Gastrocnemius medialis (tissue), 4 donors: ENCODE results near the gene PARP2. TPM values are rescaled to one million over a fixed set of nuclear protein-coding genes. Genes with fewer than 3 reads are reported as not detected.

ENCODE experiments used
- ATAC-seq, 2 donors: fragments of 150-250 bp; one replicate each; pipeline ENCODE4 v1.9.1; 2016
- DNase-seq, 2 donors: peaks; one replicate each; pipeline ENCODE4 v3.0.0-alpha.2; 2019
- H3K27ac ChIP-seq, 4 donors: fragments of 200-600 bp; sonication (generic); 1 replicate in 1 of 4; 2 replicates in 3 of 4; pipeline ENCODE4 v1.5.1; 2016 to 2018; ENCODE audit warnings: mild to moderate bottlenecking in 2 of 4, moderate library complexity in 1 of 4
- H3K27me3 ChIP-seq, 3 donors: fragments of 200-600 bp; sonication (generic) in 2 of 3; 1 replicate in 1 of 3; 2 replicates in 2 of 3; pipeline versions ENCODE4 v1.5.1 to v1.6.0; 2016 to 2019; ENCODE audit warnings: mild to moderate bottlenecking in 1 of 3, moderate library complexity in 1 of 3
- H3K36me3 ChIP-seq, 2 donors: fragments of 200-600 bp; sonication (generic) in 1 of 2; one replicate each; pipeline ENCODE4 v1.5.1; 2017 to 2018
- H3K4me1 ChIP-seq, 2 donors: fragments of 200-600 bp; sonication (generic) in 1 of 2; one replicate each; pipeline ENCODE4 v1.5.1; 2016 to 2017; ENCODE audit warnings: mild to moderate bottlenecking in 2 of 2
- H3K4me3 ChIP-seq, 4 donors: fragments of 200-600 bp; sonication (generic) in 3 of 4; 1 replicate in 1 of 4; 2 replicates in 3 of 4; pipeline ENCODE4 v1.5.1; 2016 to 2019; ENCODE audit warnings: mild to moderate bottlenecking in 2 of 4
- H3K9me3 ChIP-seq, 3 donors: fragments of 200-600 bp; sonication (generic) in 2 of 3; 1 replicate in 1 of 3; 2 replicates in 2 of 3; pipeline ENCODE4 v1.5.1; 2016 to 2019
- POLR2A ChIP-seq, 2 donors: fragments of 450-650 bp; IDR thresholded peaks; one replicate each; pipeline ENCODE4 v1.6.1; 2017; ENCODE audit warnings: antibody characterized with exemption in 2 of 2, mild to moderate bottlenecking in 2 of 2, moderate library complexity in 2 of 2
- in situ Hi-C, 4 donors: fragments of 200-750 bp; cut with MboI; loops; one replicate each; pipeline versions ENCODE4 v1.15.0 to v1.8.0; 2017; ENCODE audit warnings: low sequenced_read_pairs in 4 of 4
- intact Hi-C: fragments of 100-400 bp; cut with DNase I; formaldehyde crosslinking; loops from one replicate; pipeline ENCODE4 v1.15.1; 2023; ENCODE audit warnings: low total_unique reads
- total RNA-seq, 4 donors: library from RNA; depleted of rRNA; stranded (reverse); fragments of >200 nt; gene quantifications; one replicate each; pipeline versions ENCODE4 v1.1.0 to v1.2.3, GENCODE V29; 2016
- TF ChIP-seq, protein P1 (sequence below), 5 experiments: fragments of 450-650 bp in 3 of 5; fragments of 200-600 bp in 2 of 5; sonication (generic) in 2 of 5; IDR thresholded peaks in 4 of 5; conservative IDR thresholded peaks in 1 of 5; 1 replicate in 4 of 5; 2 replicates in 1 of 5; pipeline ENCODE4 v1.5.1; 2016 to 2019; ENCODE audit warnings: antibody characterized with exemption in 5 of 5, mild to moderate bottlenecking in 3 of 5, moderate library complexity in 3 of 5

PARP2 gene
- total RNA-seq, 4 donors from 2014 or later, result 5.1 to 15.0 (median 7.0) TPM

DNA sequence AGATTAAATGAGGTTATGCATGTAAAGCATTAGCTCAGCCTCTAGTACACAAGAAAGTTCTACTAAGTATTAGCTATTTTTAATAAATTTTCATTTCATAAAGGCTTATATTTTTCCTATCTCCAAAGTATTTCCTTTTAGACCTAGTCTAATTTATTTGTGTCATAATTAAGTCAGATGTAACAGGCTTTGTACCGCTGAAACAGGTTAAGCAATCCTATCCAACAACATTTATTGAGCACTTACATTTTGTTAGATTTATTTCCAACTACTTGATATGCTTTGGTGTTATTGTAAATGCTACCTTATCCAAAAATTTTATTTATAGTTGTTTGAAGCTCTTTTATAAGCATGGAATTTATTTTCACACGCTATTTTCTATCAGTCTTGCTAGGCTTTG is 1.8 kb upstream of the PARP2 start:
- H3K27ac ChIP-seq, result peak overlapping the region; percentile 88 to 94 (median 92)
- in situ Hi-C loops, result loop anchor here (10.0 to 25.0 kb wide), 4 partner anchors 121 to 646 kb away; partner anchors contain the start of genes APEX1 (in 3 of the 4), OSGEP (in 3 of the 4), PIP4P1 (in 3 of the 4) and PNP (in 3 of the 4)

DNA sequence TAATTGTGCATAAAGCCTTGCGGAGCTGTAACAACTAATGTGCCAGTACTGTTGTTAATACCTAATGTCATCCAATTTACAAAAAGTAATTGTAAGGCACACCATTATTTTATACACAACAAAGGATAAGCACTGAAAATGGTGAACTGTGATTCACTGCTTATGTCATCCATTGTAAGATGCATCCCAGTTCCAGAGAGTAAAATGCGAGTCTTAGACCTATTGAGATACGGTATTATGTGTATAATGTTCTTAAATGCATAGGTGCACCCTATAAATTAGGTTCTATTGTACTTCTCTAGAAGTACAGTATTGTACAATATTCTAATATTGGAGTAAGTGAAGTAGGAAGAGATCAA is 406 bp downstream of the PARP2 start:
- no peak for TF ChIP-seq POLR2A (IDR thresholded peaks at IDR 0.05)
- TF ChIP-seq, protein P1, sequence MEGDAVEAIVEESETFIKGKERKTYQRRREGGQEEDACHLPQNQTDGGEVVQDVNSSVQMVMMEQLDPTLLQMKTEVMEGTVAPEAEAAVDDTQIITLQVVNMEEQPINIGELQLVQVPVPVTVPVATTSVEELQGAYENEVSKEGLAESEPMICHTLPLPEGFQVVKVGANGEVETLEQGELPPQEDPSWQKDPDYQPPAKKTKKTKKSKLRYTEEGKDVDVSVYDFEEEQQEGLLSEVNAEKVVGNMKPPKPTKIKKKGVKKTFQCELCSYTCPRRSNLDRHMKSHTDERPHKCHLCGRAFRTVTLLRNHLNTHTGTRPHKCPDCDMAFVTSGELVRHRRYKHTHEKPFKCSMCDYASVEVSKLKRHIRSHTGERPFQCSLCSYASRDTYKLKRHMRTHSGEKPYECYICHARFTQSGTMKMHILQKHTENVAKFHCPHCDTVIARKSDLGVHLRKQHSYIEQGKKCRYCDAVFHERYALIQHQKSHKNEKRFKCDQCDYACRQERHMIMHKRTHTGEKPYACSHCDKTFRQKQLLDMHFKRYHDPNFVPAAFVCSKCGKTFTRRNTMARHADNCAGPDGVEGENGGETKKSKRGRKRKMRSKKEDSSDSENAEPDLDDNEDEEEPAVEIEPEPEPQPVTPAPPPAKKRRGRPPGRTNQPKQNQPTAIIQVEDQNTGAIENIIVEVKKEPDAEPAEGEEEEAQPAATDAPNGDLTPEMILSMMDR (IDR thresholded peaks at IDR 0.05 in 4 of 5, conservative IDR thresholded peaks at IDR 0.05 in 1 of 5), result no peak
- no peaks in the 10 kb centered on the region for H3K27me3 ChIP-seq
- peak overlapping the region; percentile 88 to 94 (median 92) for H3K27ac ChIP-seq
- no peaks in the 10 kb centered on the region for H3K9me3 ChIP-seq
- peaks cover 5 to 10% of the 10 kb centered on the region in 2 donors for H3K4me1 ChIP-seq
- no peak for ATAC-seq
- peaks cover 0 to 16% of the 10 kb centered on the region in 2 donors for H3K36me3 ChIP-seq
- intact Hi-C loops, result loop anchor here (1.0 to 10.0 kb wide), 6 partner anchors 11 to 761 kb away; partner anchors contain the start of genes CCNB1IP1, PIP4P1, TEP1 and TMEM253
- DNase-seq, result no peak
- peak overlapping the region; percentile 65 to 79 (median 76) for H3K4me3 ChIP-seq
- in situ Hi-C loops, result loop anchor here (10.0 to 25.0 kb wide), 4 partner anchors 118 to 643 kb away; partner anchors contain the start of genes APEX1 (in 3 of the 4), OSGEP (in 3 of the 4), PIP4P1 (in 3 of the 4) and PNP (in 3 of the 4)

More for the DNA sequence above, 1.8 kb upstream of the PARP2 start:
- H3K27me3 ChIP-seq, result no peaks in the 10 kb centered on the region
- H3K4me3 ChIP-seq, result peak overlapping the region in 3 of 4 donors; percentile 78 to 83 (median 79)
- H3K9me3 ChIP-seq, result no peaks in the 10 kb centered on the region
- ATAC-seq (no peak), DNase-seq (no peak)
- H3K4me1 ChIP-seq, result peaks cover 5 to 10% of the 10 kb centered on the region in 2 donors
- peaks cover 0 to 5% of the 10 kb centered on the region in 2 donors for H3K36me3 ChIP-seq
- intact Hi-C loops, result loop anchor here (2.0 to 10.0 kb wide), 3 partner anchors 271 to 763 kb away; partner anchors contain the start of gene TMEM253
- TF ChIP-seq POLR2A (IDR thresholded peaks at IDR 0.05), result no peak
- TF ChIP-seq, protein P1 (IDR thresholded peaks at IDR 0.05 in 4 of 5, conservative IDR thresholded peaks at IDR 0.05 in 1 of 5), result no peak

DNA sequence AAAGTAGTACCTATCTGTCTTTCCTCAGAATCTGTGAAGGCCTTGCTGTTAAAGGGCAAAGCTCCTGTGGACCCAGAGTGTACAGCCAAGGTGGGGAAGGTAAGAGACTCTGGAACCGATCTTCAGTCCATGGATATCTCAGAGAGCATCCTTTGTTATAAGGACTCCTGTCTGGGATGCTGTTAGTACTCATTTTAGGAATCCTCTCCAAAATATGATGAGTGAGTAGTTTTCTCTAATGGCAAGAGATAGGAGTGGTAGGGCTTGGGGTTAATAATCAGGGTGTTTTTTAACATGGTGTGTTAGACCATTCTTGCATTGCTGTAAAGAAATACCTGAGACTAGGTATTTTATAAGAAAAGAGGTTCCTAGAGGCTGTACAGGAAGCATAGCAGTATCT is 1.9 kb downstream of the PARP2 start:
- H3K27ac ChIP-seq, result no peak overlapping the region
- TF ChIP-seq POLR2A (IDR thresholded peaks at IDR 0.05), result no peak
- TF ChIP-seq, protein P1 (IDR thresholded peaks at IDR 0.05 in 4 of 5, conservative IDR thresholded peaks at IDR 0.05 in 1 of 5), result no peak
- no peak overlapping the region for H3K4me3 ChIP-seq
- ATAC-seq, result no peak
- intact Hi-C loops, result loop anchor here (10.0 kb wide), 1 partner anchor 759 kb away; the partner anchor contains the start of gene TMEM253
- no peak for DNase-seq
- no peaks in the 10 kb centered on the region for H3K9me3 ChIP-seq
- in situ Hi-C loops, result loop anchor here (5.0 to 25.0 kb wide), 5 partner anchors 67 to 642 kb away; partner anchors contain the start of genes APEX1 (in 3 of the 4), OSGEP (in 3 of the 4), PIP4P1 (in 3 of the 4) and PNP (in 3 of the 4)
- peaks cover 5 to 10% of the 10 kb centered on the region in 2 donors for H3K4me1 ChIP-seq
- H3K36me3 ChIP-seq, result peaks cover 2 to 32% of the 10 kb centered on the region in 2 donors
- H3K27me3 ChIP-seq, result no peaks in the 10 kb centered on the region

DNA sequence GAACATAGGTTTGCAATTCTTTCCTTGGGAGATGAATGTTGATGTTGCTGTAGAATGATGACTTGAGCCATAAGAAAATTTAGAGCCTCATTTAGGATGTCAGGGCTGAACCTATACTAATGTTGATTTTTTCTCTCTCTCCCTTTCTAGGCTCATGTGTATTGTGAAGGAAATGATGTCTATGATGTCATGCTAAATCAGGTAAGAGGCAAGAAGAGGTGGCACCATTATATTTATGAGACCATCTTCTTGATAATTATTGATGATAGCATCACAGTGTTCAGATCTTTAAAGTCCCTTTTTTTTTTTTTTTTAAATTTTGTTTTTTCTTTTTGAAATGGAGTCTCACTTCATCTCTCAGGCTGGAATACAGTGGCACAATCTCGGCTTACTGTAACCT is 3.3 kb downstream of the PARP2 start:
- in situ Hi-C loops, result loop anchor here (5.0 to 25.0 kb wide), 5 partner anchors 66 to 641 kb away; partner anchors contain the start of genes APEX1 (in 3 of the 4), OSGEP (in 3 of the 4), PIP4P1 (in 3 of the 4) and PNP (in 3 of the 4)
- Histone ChIP-seq H3K27ac (no peak overlapping the region), H3K36me3 (peaks cover 2 to 45% of the 10 kb centered on the region in 2 donors), H3K27me3 (no peaks in the 10 kb centered on the region), H3K4me3 (no peak overlapping the region), H3K9me3 (no peaks in the 10 kb centered on the region), H3K4me1 (peaks cover 5 to 10% of the 10 kb centered on the region in 2 donors)
- no peak for TF ChIP-seq POLR2A (IDR thresholded peaks at IDR 0.05)
- TF ChIP-seq, protein P1 (IDR thresholded peaks at IDR 0.05 in 4 of 5, conservative IDR thresholded peaks at IDR 0.05 in 1 of 5), result no peak
- intact Hi-C loops, result loop anchor here (10.0 kb wide), 1 partner anchor 758 kb away; the partner anchor contains the start of gene TMEM253
- ATAC-seq (no peak), DNase-seq (no peak)
